ENCODE measurements around the gene TLCD4. TPM values are rescaled to one million over a fixed set of nuclear protein-coding genes. Genes with fewer than 3 reads are reported as not detected.

Gene TLCD4
- polyA plus RNA-seq, 1 donor (not counting 4 experiments of a cell fraction or from before 2014, with no cell fraction given): 0.01 TPM

Small RNA genes within 50 kb of the gene (small RNA-seq; reads per million reads assigned to genes)
- gene RF00019 (ENCODE audit: insufficient read length in 3 of 3, low read depth in 3 of 3, low replicate concordance in 1 of 3): 0 reads per million in 3 experiments

Other genes starting within 250 kb of the TLCD4 start
- 54.7 to 162 TPM (median 119 TPM) in 3 replicates for gene CNN3, start 190.2 kb upstream of the TLCD4 start, polyA plus RNA-seq
- gene ALG14, start 44.4 kb upstream of the TLCD4 start, polyA plus RNA-seq: 1.5 to 7.0 TPM (median 4.6 TPM) in 3 replicates
- gene RWDD3, start 116.9 kb downstream of the TLCD4 start, polyA plus RNA-seq: 7.8 to 15.0 TPM (median 10.6 TPM) in 3 replicates

Measured in keratinocyte (primary cell).